Measurements from ENCODE around the gene VWF.
"Not testable (repeated sequence)": the region's sequence is repeated elsewhere in the genome, so short reads cannot be mapped to it uniquely, and the experiment has no call there.

VWF gene

DNA sequence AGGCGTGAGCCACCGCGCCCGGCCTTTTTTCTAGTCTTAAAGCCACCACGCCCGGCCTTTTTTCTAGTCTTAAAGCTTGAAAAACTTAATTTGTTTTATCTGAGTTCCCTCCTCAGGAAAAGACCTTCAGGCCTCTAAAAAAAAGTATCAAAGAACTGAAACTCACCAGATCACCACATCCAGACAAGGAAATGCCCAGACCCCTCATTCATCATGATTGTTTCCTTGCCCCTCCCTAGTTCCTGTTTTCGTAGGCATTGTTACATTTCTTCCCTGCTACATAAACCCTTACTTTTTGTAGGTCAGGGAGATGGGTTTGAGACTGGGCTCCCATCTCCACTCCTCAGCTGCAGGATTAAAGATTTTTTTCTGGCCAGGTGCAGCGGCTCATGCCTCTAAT is 21.1 kb upstream of the VWF start:
- no peak for DNase-seq (ENCODE audit: low read depth)

DNA sequence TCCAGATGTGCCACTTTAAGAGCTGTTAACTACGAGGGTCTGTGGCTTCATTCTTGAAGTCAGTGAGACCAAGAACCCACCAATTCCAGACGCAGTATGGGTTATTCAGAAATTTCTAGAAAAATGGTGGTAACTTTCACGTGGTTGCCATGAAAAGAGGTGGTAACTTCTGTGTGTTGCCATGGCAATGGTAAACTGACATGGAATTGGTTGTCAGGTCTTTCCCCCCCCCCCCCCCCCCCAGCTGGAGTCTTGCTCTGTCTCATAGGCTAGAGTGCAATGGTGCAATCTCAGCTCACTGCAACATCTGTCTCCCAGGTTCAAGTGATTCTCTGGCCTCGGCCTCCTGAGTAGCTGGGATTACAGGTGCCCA is 18.8 kb upstream of the VWF start:
- no peak for DNase-seq (ENCODE audit: low read depth)

DNA sequence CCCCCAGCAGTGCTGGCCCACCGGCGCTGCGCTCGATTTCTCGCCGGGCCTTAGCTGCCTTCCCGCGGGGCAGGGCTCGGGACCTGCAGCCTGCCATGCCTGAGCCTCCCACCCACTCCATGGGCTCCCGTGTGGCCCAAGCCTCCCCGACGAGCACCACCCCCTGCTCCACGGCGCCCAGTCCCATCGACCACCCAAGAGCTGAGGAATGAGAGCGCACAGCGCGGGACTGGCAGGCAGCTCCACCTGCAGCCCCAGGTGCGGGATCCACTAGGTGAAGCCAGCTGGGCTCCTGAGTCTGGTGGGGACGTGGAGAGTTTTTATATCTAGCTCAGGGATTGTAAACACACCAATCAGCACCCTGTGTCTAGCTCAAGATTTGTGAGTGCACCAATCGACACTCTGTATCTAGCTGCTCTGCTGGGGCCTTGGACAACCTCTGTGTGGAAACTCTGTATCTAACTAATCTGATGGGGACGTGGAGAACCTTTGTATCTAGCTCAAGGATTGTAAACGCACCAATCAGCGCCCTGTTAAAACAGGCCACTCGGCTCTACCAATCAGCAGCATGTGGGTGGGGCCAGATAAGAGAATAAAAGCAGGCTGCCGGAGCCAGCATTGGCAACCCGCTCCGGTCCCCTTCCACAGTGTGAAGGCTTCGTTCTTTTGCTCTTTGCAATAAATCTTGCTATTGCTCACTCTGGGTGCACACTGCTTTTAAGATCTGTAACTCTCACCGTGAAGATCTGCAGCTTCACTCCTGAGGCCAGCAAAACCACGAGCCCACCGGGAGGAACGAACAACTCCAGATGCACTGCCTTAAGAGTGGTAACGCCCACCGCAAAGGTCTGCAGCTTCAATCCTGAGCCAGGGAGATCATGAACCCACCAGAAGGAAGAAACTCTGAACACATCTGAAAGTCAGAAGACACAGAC is 18.2 kb upstream of the VWF start:
- not testable (repeated sequence) for DNase-seq (ENCODE audit: low read depth)

DNA sequence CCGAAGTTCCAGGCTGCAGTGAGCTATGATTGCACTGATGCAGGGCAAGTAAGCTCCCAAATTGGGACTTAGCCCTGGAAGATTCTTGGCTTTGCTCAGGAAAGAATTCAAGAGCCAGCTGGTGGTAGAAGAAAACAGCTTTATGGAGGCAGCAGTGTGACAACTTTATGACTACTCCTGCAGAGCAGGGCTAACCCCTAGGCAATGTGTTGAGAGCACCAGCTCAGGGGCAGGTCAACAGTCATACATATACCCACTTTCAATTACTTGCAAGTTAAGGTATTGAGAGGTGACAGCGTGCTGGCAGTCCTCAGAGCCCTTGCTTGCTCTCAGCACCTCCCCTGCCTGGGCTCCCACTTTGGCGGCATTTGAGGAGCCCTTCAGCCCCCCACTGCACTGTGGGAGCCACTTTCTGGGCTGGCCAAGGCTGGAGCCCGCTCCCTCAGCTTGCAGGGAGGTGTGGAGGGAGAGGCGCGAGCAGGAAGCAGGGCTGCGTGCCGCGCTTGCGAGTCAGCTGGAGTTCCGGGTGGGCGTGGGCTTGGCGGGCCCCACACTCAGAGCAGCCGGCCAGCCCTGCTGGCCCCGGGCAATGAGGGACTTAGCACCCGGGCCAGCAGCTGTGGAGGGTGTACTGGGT is 17.4 kb upstream of the VWF start:
- DNase-seq (ENCODE audit: low read depth): not testable (repeated sequence)

DNA sequence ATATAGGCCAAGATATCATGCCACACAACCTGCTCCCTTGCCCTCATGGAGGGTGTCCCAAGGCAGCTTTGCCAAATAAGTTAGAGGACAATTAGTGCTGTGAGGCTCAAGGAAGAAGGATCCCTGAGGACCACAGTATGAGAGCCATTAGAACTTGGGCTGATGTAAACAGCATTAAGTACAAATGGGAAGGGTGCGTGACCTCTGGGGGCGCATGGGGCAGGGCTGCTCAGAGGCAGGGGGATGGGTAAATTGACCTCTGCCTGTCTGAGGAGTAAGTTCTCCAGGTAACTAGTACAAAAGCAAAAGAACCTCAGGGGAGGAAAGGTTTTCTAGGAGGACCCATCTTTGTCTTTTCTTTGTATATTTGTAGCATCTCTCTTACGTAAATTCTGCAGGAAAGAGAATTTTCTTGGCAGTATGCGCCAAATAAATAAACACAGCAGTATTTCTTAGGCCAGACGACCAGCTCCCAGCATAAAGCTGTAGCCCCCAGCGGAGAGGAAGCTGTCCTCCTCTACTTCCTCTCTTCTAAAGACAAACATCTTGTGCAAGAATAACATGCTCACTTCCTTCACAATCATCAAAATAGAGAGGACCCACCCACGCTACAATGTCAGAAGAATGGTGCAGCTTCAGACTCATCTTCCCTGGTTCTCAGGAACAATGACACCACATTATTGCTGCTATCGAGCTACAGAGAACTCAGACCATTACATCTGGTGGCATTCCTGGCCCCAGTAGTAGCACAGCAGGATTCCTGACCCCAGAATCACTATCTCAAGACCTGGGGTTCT is 16.4 kb upstream of the VWF start:
- no peak for DNase-seq (ENCODE audit: low read depth)

DNA sequence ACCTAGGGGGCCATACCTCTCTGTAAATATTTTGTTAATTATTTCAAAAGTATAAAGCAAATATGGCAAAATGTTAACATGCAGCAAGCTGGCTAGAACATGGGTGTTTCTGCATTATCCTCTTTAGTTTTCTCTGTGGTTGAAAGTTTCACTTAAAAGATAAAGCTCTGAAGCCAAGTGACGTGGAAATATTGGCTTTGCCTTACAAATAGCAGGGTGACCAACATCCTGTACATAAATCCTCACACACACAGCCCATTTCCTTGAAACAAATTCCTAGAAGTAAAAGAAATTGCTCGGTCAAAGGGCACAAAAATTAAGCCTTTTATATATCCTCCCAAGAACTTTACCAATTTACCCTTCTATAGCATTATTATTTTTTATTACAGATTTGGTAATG is 10.6 kb upstream of the VWF start:
- no peak for DNase-seq (ENCODE audit: low read depth)

DNA sequence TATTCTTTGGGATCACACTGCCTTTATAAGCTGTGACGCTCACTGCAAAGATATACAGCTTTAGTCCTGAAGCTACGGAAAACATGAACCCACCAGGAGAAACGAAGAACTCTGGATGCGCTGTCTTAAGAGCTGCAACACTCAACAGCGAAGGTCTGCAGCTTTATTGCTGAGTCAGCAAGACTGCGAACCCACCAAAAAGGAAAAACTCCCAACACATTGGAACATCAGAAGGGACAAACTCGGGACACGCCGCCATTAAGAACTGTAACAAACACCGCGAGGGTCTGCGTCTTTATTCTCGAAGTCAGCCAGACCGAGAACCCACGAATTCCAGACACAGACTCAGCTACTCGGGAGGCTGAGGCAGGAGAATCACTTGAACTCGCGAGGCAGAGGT is 9.2 kb upstream of the VWF start:
- DNase-seq (ENCODE audit: low read depth): no peak

DNA sequence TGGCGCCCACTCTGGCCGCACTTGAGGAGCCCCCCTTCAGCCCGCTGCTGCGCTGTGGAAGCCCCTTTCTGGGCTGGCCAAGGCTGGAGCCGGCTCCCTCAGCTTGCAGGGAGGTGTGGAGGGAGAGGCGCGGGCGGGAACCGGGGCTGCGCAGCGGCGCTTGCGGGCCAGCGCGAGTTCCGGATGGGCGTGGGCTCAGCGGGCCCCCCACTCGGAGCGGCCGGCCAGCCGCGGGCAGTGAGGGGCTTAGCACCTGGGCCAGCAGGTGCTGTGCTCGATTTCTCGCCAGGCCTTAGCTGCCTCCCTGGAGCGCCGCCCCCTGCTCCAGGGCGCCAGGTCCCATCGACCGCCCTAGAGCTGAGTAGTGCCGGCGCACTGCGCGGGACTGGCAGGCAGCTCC is 8.0 kb upstream of the VWF start:
- DNase-seq (ENCODE audit: low read depth): no peak

DNA sequence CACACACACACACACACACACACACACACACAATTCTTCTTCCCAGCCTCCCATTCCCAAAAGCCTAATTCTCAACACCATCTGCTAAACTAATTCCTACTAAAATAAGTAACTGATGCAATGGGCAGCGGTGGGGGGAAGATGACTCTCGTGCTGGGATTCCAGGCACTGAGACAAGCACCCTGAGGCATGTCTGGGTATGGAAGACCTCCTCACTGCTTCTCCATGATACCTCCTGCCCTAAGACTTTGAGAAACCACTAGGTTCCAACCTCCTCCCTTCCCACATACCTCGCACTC is 789 bp upstream of the VWF start:
- DNase-seq (ENCODE audit: low read depth): no peak

DNA sequence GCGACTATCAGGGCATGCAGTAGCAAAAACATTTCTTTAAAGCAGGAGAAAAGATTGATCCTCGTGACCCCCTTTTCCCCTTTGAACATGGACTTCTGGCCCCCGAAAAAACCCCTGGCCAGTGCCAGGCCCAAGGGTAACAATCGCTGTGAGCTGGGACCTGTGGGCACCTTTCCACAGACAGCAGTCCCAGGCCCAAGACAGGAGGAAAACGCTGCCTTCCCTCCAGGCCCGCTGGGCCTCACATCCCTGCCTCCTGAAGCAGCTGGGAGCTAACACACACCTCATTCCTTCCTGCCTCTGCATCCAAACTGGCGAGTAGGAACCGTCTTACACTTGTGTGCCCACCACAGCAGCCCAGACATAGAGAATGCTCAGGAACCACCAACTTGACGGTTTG is 1.2 kb downstream of the VWF start:
- no peak for DNase-seq (ENCODE audit: low read depth)

DNA sequence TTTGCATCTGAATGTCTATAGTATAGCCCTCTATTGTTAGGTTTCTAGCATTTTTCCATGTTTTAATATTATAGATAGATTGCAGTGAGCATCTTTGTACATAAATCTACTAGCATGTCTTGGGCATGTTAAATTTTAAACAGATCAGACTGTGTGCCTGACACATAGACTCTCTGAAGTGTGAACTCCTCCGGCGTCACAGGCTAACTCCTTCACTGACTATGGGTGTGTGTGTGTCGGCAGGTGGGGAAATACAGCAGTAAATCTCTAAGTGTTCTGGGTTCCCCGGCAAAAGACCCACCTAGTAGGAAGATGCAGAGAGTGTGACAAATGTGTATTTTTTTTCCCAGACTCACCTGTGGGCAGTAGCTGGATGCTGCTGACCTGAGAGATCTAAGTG is 2.3 kb downstream of the VWF start:
- DNase-seq (ENCODE audit: low read depth): no peak

DNA sequence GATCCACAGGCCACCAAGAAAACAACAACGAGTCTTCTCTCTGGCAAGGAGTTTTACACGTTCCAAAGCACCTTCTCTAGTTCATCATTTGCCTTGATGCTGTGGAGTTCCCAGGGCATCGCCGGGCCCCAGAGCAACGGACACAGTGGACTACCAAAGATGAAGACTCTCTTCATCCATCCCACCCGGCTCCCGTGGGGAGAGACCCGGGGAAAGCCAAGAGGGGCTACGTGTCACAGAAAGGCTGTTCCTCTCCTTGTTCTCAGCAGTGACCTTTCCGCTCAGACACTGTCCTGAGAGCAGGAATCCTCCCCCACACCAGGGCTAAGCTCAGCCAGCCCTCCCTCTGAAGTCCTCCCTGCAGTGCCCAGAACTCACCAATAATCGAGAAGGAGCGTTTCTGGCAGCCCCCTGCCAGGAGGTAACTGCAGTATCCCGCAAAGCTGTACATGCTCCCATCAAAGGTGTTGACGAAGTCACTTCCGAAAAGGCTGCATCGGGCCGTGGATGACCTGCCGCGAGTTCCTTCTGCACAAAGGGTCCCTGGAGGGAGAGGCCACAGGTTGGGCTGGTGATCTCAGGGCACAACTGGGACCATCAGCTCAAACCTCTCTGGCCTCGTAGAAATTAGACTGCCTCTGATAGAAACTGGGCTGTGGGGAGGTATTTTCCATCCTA is 3.5 kb downstream of the VWF start:
- DNase-seq (ENCODE audit: low read depth): no peak

DNA sequence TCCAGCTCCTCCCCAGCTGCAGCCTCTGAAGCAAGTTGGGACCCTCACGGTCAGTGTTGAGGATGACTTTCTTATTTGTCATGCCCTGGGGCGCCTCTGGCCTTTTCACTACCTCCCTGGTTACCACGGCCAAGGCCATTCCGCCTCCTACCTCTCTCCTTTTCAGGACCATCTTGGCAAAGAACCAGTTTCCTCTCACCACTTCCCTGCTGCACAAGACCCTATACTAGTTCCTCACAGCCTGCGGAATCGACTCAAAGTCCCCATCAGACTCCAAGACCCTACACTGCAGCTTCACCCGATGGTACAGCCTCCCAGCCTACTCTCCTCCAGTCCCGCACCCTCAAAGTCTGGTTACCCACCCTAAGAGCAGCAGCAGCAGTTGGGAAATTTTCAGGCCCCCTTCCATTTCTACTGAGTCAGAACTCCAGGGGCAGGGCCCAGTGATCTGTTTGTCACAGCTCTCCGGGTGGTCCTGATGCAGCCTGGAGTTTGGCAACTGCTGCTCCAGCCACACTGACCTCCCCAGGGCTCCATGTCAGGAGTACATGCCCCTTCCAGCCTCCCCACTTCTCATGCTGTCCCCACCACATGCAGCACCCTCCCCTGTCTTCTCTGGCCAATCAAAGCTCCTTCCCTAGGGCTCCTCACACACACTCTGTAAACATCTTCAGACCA is 5.4 kb downstream of the VWF start:
- no peak for DNase-seq (ENCODE audit: low read depth)

DNA sequence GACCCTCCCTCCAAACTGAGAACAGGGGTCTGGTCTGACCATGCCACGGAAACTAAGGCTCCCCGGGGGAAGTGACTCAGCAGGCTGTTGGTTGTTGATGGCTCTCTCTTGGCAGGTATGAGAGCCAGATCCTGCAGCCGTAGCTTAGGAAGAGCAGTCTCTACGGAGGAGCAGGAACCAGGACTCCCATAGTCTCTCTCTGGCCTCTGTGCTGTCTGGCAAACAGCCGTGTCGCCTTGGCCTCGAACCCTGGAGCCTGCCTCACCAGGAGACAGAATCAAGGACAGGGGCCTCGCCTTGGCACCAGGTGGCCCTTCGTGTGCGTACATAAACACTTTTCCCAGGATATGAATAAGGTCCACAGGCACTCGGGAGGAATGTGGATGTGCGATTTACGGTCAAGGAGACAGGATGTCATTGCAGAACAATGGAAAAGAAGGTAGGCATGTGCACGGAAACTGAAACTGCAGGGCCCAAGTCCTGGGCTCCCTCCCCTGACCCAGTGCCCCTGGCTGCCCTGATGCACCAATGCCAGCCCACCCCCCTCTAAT is 7.9 kb downstream of the VWF start:
- no peak for DNase-seq (ENCODE audit: low read depth)

DNA sequence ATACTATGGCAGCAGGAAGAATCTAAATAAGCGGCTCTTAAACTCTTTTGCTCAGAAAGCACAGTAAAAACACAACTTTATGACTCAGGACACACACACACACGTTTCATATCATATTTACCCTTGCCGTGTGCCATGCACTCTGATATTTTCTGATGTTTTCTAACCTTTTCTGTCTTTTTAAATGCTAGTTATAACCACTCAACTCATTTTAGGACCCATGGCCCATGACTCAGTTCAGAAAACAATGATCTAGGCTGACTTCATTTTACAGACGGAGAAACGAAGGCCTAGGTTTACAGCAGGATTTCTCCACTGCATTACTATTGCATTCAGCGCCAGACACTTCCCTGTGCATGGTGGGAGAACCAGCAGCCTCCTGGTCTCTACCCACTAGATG is 9.1 kb downstream of the VWF start:
- no peak for DNase-seq (ENCODE audit: low read depth)

DNA sequence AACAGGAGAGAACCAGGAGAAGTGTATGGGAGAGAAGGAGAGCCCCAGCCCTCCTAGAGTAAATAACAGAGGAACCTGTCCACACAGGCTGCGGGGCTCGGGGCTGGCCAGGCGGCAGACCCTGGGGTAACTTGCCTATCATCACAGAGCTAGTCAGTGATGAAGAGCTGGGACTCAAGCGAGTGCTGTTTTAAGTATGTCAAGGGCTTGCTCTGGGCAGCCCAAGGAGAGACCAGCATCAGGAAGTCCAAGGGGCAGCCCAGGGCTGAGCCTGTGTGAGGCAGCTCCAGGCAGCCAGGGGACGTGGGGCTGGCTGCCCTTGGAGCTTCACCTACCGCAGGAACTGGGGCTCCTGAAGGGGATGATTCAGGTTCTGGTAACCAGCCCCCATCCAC is 10.0 kb downstream of the VWF start:
- DNase-seq (ENCODE audit: low read depth): no peak

DNA sequence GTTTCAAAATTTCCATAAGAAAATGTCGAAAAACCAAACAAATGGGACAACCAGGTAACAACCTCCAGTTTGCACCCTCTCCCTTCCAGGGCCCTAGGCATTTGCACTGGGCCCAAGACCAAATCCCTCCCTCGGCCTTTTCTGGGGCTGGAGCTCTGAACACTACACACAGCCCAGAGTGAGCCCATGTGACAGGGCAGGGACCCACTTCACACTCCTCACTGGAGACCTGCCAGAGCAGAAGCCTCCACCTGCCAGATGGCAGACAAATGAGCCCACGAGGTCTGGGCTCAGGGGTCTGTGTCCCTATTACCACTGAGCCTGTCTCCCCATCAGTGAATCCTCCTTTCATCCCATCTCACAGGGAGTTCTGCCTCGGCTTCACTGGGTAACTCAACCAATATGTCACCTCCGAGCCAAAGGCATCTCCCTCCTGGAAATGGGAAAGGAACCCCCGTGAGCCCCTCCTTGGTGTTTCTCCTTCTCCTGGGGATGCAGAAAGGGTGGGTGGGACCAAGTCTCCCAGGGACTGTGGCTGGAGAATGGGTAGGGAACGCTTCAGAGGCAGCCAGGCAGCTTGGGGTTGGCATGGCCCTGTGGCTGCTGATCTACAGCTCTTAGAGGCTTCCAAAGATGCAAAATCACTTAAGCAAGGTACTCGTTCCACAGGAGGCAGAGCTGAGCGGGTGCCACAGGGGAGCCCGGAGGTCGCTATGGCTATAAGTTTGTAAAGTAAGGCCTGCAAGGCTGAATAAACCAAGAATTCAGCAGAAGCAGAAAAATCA is 10.6 kb downstream of the VWF start:
- no peak for DNase-seq (ENCODE audit: low read depth)

DNA sequence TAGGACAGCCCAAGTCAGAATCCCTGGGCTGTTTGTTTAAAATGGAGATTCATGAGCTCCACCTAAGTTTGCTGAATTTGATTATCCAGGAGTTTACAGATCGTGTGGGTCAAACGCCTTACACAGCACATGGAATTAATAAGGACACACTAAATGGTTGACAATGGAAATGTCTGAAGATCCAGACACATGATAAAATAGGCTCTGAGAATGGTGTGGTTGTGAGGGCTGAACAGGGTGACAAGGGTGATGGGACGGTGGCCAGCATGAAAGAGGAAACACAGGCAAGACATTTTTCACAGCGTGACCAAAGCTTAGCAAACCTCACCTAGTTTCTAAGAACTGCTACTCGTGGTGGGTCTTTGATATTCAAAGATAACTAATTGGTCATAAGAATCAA is 12.5 kb downstream of the VWF start:
- DNase-seq (ENCODE audit: low read depth): no peak

DNA sequence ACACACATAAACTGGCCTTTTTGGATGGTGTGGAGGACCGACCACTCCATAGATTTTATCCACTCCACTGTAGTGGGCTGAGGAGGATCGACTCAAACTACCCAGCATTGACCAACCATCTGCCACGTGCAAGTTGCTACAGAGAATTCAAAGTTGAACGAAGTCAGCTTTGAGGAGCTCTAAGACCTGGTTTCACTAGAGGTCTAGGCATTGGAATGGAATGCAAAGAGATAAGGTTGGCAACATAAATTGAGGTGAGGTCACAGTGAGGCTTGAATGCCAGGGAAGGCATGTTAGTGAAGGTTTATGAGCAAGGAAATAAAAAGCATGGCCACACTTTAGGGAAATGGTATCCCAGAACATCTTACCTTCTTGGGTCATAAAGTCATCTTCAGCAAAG is 14.5 kb downstream of the VWF start:
- DNase-seq (ENCODE audit: low read depth): no peak

DNA sequence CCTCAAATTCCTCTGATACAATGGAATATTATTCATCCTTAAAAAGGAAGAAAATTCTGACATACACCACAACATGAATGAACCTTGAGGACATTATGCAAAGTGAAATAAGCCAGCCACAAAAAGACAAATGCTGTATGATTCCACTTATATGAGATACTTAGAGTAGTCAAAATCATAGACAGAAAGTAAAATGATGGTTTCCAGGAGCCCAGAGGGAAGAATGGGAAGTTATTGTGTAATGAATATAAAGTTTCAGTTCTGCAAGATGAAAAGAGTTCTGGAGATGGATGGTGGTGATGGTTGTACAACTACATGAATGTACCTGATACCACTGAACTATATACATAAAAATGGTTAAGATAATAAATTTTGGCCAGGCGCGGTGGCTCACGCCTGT is 18.3 kb downstream of the VWF start:
- no peak for DNase-seq (ENCODE audit: low read depth)

DNA sequence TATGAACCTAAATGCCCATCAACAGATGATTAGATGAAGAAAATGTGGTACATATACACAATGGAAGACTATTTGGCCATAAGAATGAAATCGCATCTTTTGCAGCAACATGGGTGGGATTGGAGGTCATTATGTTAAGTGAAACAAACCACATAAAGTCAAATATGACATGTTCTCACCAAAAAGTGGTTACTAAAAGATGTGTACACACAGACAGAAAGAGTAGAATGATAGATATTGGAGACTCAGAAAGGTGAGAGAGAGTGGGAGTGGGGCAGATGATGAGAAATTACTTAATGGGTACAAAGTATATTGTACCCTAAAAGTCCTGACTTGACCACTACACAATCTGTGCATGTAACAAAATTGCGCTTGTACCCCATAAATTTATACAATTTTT is 19.6 kb downstream of the VWF start:
- no peak for DNase-seq (ENCODE audit: low read depth)
